HEK293 (cell line): ENCODE data around the gene HSPH1.
A peak's percentile ranks its signal among the peaks of the same experiment; 100 is the strongest.

Experiments
- CTCF ChIA-PET: fragments of 350-600 bp; formaldehyde crosslinking; extraction: SDS; loops from one replicate; lab custom pipeline; 2021; ENCODE audit warnings: antibody characterized with exemption; lab: Yijun Ruan, JAX
- POLR2A ChIA-PET: fragments of 300-600 bp; formaldehyde crosslinking; extraction: SDS; loops from one replicate; lab custom pipeline; 2020; ENCODE audit warnings: antibody characterized with exemption, inconsistent platforms; lab: Yijun Ruan, JAX
- H3K27ac ChIP-seq: fragments of 200-500 bp; sonication (Bioruptor generic); 2 replicates; pipeline ENCODE4 v1.5.1; 2014; ENCODE audit warnings: low read depth, low read length, control low read depth, inconsistent platforms; ENCODE audit errors: extremely low read depth
- H3K36me3 ChIP-seq, 2 experiments: fragments of 200-500 bp in 1 of 2; sonication (Bioruptor generic) in 1 of 2; 1 replicate in 1 of 2; 2 replicates in 1 of 2; pipeline ENCODE4 v1.5.1; 2014 to 2017; ENCODE audit warnings: inconsistent platforms in 2 of 2, low read length in 2 of 2; ENCODE audit not compliant: control insufficient read depth in 2 of 2, insufficient read depth in 1 of 2
- H3K4me1 ChIP-seq: fragments of 200-500 bp; sonication (Bioruptor generic); 2 replicates; pipeline ENCODE4 v1.5.1; 2014; ENCODE audit warnings: mild to moderate bottlenecking, low read length, inconsistent platforms; ENCODE audit not compliant: control insufficient read depth, insufficient read depth
- H3K4me3 ChIP-seq: 2 replicates; pipeline ENCODE4 v1.5.1; 2011; ENCODE audit warnings: low read depth, mild to moderate bottlenecking, control low read depth, low read length, moderate library complexity
- H3K9me3 ChIP-seq: fragments of 200-500 bp; sonication (Bioruptor generic); 2 replicates; pipeline ENCODE4 v1.5.1; 2014; ENCODE audit warnings: low read depth, low read length, inconsistent platforms; ENCODE audit not compliant: control insufficient read depth, insufficient read depth
- GLIS1 ChIP-seq: fragments of 450-650 bp; formaldehyde crosslinking; IDR thresholded peaks from 2 replicates; pipeline ENCODE4 v1.5.1; 2016; ENCODE audit warnings: missing biosample characterization, missing genetic modification characterization
- GLIS2 ChIP-seq: fragments of 450-650 bp; formaldehyde crosslinking; IDR thresholded peaks from 2 replicates; pipeline ENCODE4 v1.5.1; 2016; ENCODE audit warnings: missing biosample characterization, missing genetic modification characterization
- HOXA7 ChIP-seq: sonication (generic); formaldehyde crosslinking; IDR thresholded peaks from 2 replicates; pipeline ENCODE4 v1.8.1; 2022; ENCODE audit warnings: missing genetic modification reagents, borderline replicate concordance
- IKZF3 ChIP-seq: fragments of 450-650 bp; IDR thresholded peaks from 2 replicates; pipeline ENCODE4 v1.5.0; 2018; ENCODE audit warnings: missing biosample characterization, mild to moderate bottlenecking, missing genetic modification characterization, moderate library complexity
- KLF1 ChIP-seq: fragments of 450-650 bp; formaldehyde crosslinking; IDR thresholded peaks from 2 replicates; pipeline ENCODE4 v1.5.1; 2016; ENCODE audit warnings: missing biosample characterization, missing genetic modification characterization
- KLF9 ChIP-seq: fragments of 450-650 bp; formaldehyde crosslinking; IDR thresholded peaks from 2 replicates; pipeline ENCODE4 v1.5.1; 2016; ENCODE audit warnings: missing biosample characterization, missing genetic modification characterization, low read depth
- OSR2 ChIP-seq: fragments of 450-650 bp; formaldehyde crosslinking; IDR thresholded peaks from 2 replicates; pipeline ENCODE4 v1.5.1; 2016; ENCODE audit warnings: missing biosample characterization, missing genetic modification characterization
- PATZ1 ChIP-seq: fragments of 450-650 bp; formaldehyde crosslinking; IDR thresholded peaks from 2 replicates; pipeline ENCODE4 v1.5.1; 2016; ENCODE audit warnings: missing biosample characterization, missing genetic modification characterization
- PBX3 ChIP-seq: sonication (generic); formaldehyde crosslinking; IDR thresholded peaks from 2 replicates; pipeline ENCODE4 v1.8.1; 2022; ENCODE audit warnings: mild to moderate bottlenecking, moderate library complexity, missing genetic modification reagents
- PRDM10 ChIP-seq: fragments of 450-650 bp; formaldehyde crosslinking; IDR thresholded peaks from 2 replicates; pipeline ENCODE4 v1.5.1; 2016; ENCODE audit warnings: missing biosample characterization, missing genetic modification characterization
- ZBTB26 ChIP-seq: fragments of 450-650 bp; formaldehyde crosslinking; optimal IDR thresholded peaks from 2 replicates; pipeline ENCODE3; 2016; ENCODE audit warnings: missing biosample characterization, mild to moderate bottlenecking, missing genetic modification characterization
- ZBTB8A ChIP-seq: fragments of 450-650 bp; formaldehyde crosslinking; IDR thresholded peaks from 2 replicates; pipeline ENCODE4 v1.5.1; 2016; ENCODE audit warnings: missing biosample characterization, missing genetic modification characterization
- ZFP37 ChIP-seq: fragments of 450-650 bp; formaldehyde crosslinking; IDR thresholded peaks from 2 replicates; pipeline ENCODE4 v1.5.1; 2016; ENCODE audit warnings: missing biosample characterization, missing genetic modification characterization
- ZIC2 ChIP-seq: fragments of 450-650 bp; formaldehyde crosslinking; IDR thresholded peaks from 2 replicates; pipeline ENCODE4 v1.5.1; 2016; ENCODE audit warnings: missing biosample characterization, missing genetic modification characterization
- ZNF132 ChIP-seq: fragments of 450-650 bp; formaldehyde crosslinking; IDR thresholded peaks from 2 replicates; pipeline ENCODE4 v1.5.1; 2017; ENCODE audit warnings: missing biosample characterization, missing genetic modification characterization, borderline replicate concordance
- ZNF138 ChIP-seq: fragments of 450-650 bp; formaldehyde crosslinking; IDR thresholded peaks from 2 replicates; pipeline ENCODE4 v1.5.1; 2016; ENCODE audit warnings: missing biosample characterization, missing genetic modification characterization, borderline replicate concordance
- ZNF148 ChIP-seq: fragments of 450-650 bp; formaldehyde crosslinking; IDR thresholded peaks from 2 replicates; pipeline ENCODE4 v1.5.0; 2017; ENCODE audit warnings: missing biosample characterization, missing genetic modification characterization, borderline replicate concordance
- ZNF2 ChIP-seq: fragments of 450-650 bp; formaldehyde crosslinking; IDR thresholded peaks from 2 replicates; pipeline ENCODE4 v1.5.1; 2016; ENCODE audit warnings: missing biosample characterization, missing genetic modification characterization
- ZNF266 ChIP-seq: fragments of 450-650 bp; formaldehyde crosslinking; IDR thresholded peaks from 2 replicates; pipeline ENCODE4 v1.5.1; 2016; ENCODE audit warnings: missing biosample characterization, missing genetic modification characterization, low read depth
- ZNF280C ChIP-seq: fragments of 450-650 bp; formaldehyde crosslinking; IDR thresholded peaks from 2 replicates; pipeline ENCODE4 v1.5.1; 2016; ENCODE audit warnings: missing biosample characterization, missing genetic modification characterization
- ZNF292 ChIP-seq: fragments of 450-650 bp; formaldehyde crosslinking; IDR thresholded peaks from 2 replicates; pipeline ENCODE4 v1.5.1; 2016; ENCODE audit warnings: low read depth, missing biosample characterization, missing genetic modification characterization, borderline replicate concordance
- ZNF423 ChIP-seq: fragments of 450-650 bp; formaldehyde crosslinking; IDR thresholded peaks from 2 replicates; pipeline ENCODE4 v1.5.1; 2016; ENCODE audit warnings: missing biosample characterization, missing genetic modification characterization
- ZNF777 ChIP-seq: fragments of 450-650 bp; formaldehyde crosslinking; IDR thresholded peaks from 2 replicates; pipeline ENCODE4 v1.5.1; 2017; ENCODE audit warnings: missing biosample characterization, missing genetic modification characterization, borderline replicate concordance
- ZSCAN30 ChIP-seq: fragments of 450-650 bp; IDR thresholded peaks from 2 replicates; pipeline ENCODE4 v1.5.1; 2018; ENCODE audit warnings: missing biosample characterization, mild to moderate bottlenecking, missing genetic modification characterization, moderate library complexity
- ZXDB ChIP-seq: fragments of 450-650 bp; formaldehyde crosslinking; IDR thresholded peaks from 2 replicates; pipeline ENCODE4 v1.5.1; 2016; ENCODE audit warnings: missing biosample characterization, missing genetic modification characterization

HSPH1 gene

GRCh38 chr13:31200637-31200971 is 38.9 kb upstream of the HSPH1 start:
- H3K4me3 ChIP-seq = peak overlapping the region; percentile 67
- H3K9me3 ChIP-seq = no peaks in the 10 kb centered on the region
- H3K27ac ChIP-seq = peak overlapping the region; percentile 97
- H3K36me3 ChIP-seq = no peaks in the 10 kb centered on the region
- CTCF ChIA-PET = interaction anchor here (0.6 to 3.5 kb wide), 13 partner anchors 9 to 1060 kb away, joined by 3 to 15 read pairs (median 4); no protein-coding TSS in a partner anchor
- peak; percentile 67 for TF ChIP-seq ZNF423 (tag by site-specific recombination)
- TF ChIP-seq ZNF280C (tag by site-specific recombination) = no peak
- peak; percentile 81 for TF ChIP-seq GLIS2 (tag by site-specific recombination)
- no peak for TF ChIP-seq ZNF138 (tag by site-specific recombination)
- TF ChIP-seq ZNF266 = no peak
- no peak for TF ChIP-seq PRDM10 (tag by site-specific recombination)
- TF ChIP-seq GLIS1 (tag by site-specific recombination) = peak; percentile 71
- peak; percentile 77 for TF ChIP-seq ZBTB26 (tag by site-specific recombination)
- TF ChIP-seq ZSCAN30 (tag by site-specific recombination) = 0 out of 2 replicates have a peak, but pooled peaks have one; percentile 4
- no peak for TF ChIP-seq HOXA7 (CRISPR knock-in tag)
- 0 out of 2 replicates have a peak, but pooled peaks have one; percentile 2 for TF ChIP-seq KLF9 (tag by site-specific recombination)
- 0 out of 2 replicates have a peak, but pooled peaks have one; percentile 30 for TF ChIP-seq ZNF777 (tag by site-specific recombination)
- 0 out of 2 replicates have a peak, but pooled peaks have one; percentile 26 for TF ChIP-seq IKZF3 (tag by site-specific recombination)
- TF ChIP-seq PBX3 (CRISPR knock-in tag) = 0 out of 2 replicates have a peak, but pooled peaks have one; percentile 59
- peak; percentile 36; the same call in 1 of the 2 replicates for TF ChIP-seq PATZ1 (tag by site-specific recombination)
- 0 out of 2 replicates have a peak, but pooled peaks have one; percentile 15 for TF ChIP-seq ZXDB (tag by site-specific recombination)
- TF ChIP-seq ZNF2 (tag by site-specific recombination) = no peak
- TF ChIP-seq ZNF292 (tag by site-specific recombination) = no peak
- TF ChIP-seq ZFP37 (tag by site-specific recombination) = no peak
- TF ChIP-seq ZNF148 (tag by site-specific recombination) = no peak
- TF ChIP-seq ZIC2 = peak; percentile 91
- no peak for TF ChIP-seq KLF1 (tag by site-specific recombination)
- TF ChIP-seq OSR2 = peak; percentile 66; the same call in 1 of the 2 replicates
- TF ChIP-seq ZNF132 (tag by site-specific recombination) = no peak
- TF ChIP-seq ZBTB8A (tag by site-specific recombination) = peak; percentile 70
- POLR2A ChIA-PET = no interaction called here
- peaks cover 6% of the 10 kb centered on the region for H3K4me1 ChIP-seq
